ENCODE results near the gene GPR45.

GPR45 gene

GRCh38 chr2:105258835-105259350 lies 17.4 kb downstream of the GPR45 start:
- TF ChIP-seq POLR2AphosphoS5 (IDR thresholded peaks at IDR 0.05; ENCODE audit: low read depth, low read length) (no peak), SIN3A (IDR thresholded peaks at IDR 0.05; ENCODE audit: borderline replicate concordance, insufficient read depth, low read length) (no peak), REST (IDR thresholded peaks at IDR 0.05; ENCODE audit: insufficient read depth in 1 of 2, low read depth in 2 of 2, low read length in 2 of 2) (no peak), TAF1 (IDR thresholded peaks at IDR 0.05; ENCODE audit: borderline replicate concordance, insufficient read depth, low read length) (no peak), FOXP2 (optimal IDR thresholded peaks at IDR 0.05; ENCODE audit: borderline replicate concordance, extremely low read depth, extremely low read length, insufficient read depth) (no peak)

GRCh38 chr2:105261061-105261460 lies 19.5 kb downstream of the GPR45 start:
- TF ChIP-seq SIN3A (IDR thresholded peaks at IDR 0.05; ENCODE audit: borderline replicate concordance, insufficient read depth, low read length) (no peak), POLR2AphosphoS5 (IDR thresholded peaks at IDR 0.05; ENCODE audit: low read depth, low read length) (no peak), REST (IDR thresholded peaks at IDR 0.05; ENCODE audit: insufficient read depth in 1 of 2, low read depth in 2 of 2, low read length in 2 of 2) (no peak), TAF1 (IDR thresholded peaks at IDR 0.05; ENCODE audit: borderline replicate concordance, insufficient read depth, low read length) (no peak), FOXP2 (optimal IDR thresholded peaks at IDR 0.05; ENCODE audit: borderline replicate concordance, extremely low read depth, extremely low read length, insufficient read depth) (no peak)

- TF ChIP-seq TAF1 (IDR thresholded peaks at IDR 0.05; ENCODE audit: borderline replicate concordance, insufficient read depth, low read length) (no peak), SIN3A (IDR thresholded peaks at IDR 0.05; ENCODE audit: borderline replicate concordance, insufficient read depth, low read length) (no peak), POLR2AphosphoS5 (IDR thresholded peaks at IDR 0.05; ENCODE audit: low read depth, low read length) (no peak), FOXP2 (optimal IDR thresholded peaks at IDR 0.05; ENCODE audit: borderline replicate concordance, extremely low read depth, extremely low read length, insufficient read depth) (no peak), REST (IDR thresholded peaks at IDR 0.05; ENCODE audit: insufficient read depth in 1 of 2, low read depth in 2 of 2, low read length in 2 of 2) (no peak)
Observed at GRCh38 chr2:105262651-105263091, 21.1 kb downstream of the GPR45 start.

DNA sequence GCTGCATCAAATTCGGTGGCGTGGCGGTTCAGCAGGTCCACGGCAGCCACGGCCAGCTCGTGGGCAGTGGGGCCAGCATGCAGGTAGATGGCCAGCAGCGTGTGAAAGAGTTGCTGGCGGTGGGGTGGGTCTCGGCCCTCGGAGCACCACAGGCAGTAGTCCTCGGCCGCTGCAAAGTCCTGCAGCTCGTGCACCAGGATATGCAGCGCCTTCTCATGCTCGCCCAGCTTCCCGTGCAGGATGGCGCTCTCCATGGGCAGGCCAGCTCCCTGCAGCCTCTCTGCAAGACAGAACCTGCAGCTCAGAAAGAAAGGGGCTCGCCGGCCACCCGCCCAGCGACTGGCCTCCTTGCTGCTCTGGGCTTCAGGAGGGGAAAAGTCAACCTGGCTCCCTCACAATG lies 27.9 kb downstream of the GPR45 start:
- TF ChIP-seq FOXP2 (optimal IDR thresholded peaks at IDR 0.05; ENCODE audit: borderline replicate concordance, extremely low read depth, extremely low read length, insufficient read depth) (no peak), SIN3A (IDR thresholded peaks at IDR 0.05; ENCODE audit: borderline replicate concordance, insufficient read depth, low read length) (no peak), POLR2AphosphoS5 (IDR thresholded peaks at IDR 0.05; ENCODE audit: low read depth, low read length) (no peak), TAF1 (IDR thresholded peaks at IDR 0.05; ENCODE audit: borderline replicate concordance, insufficient read depth, low read length) (no peak), REST (IDR thresholded peaks at IDR 0.05; ENCODE audit: insufficient read depth in 1 of 2, low read depth in 2 of 2, low read length in 2 of 2) (no peak)

All from PFSK-1 (cell line).